Testis (tissue), 3 donors: Measurements from ENCODE around the gene SYNM. TPM values are rescaled to one million over a fixed set of nuclear protein-coding genes. Genes with fewer than 3 reads are reported as not detected.

Experiments
- DNase-seq: peaks from one replicate; pipeline ENCODE4 v3.0.0-alpha.2; 2019
- H3K27ac ChIP-seq, 2 donors: fragments of 200-600 bp; sonication (generic); one replicate each; pipeline ENCODE4 v1.5.1; 2019
- H3K27me3 ChIP-seq: fragments of 200-600 bp; sonication (generic); one replicate; pipeline ENCODE4 v1.5.1; 2019
- H3K36me3 ChIP-seq: fragments of 200-600 bp; sonication (generic); one replicate; pipeline ENCODE4 v1.5.1; 2017; ENCODE audit warnings: low read depth; ENCODE audit errors: missing control alignments
- H3K4me1 ChIP-seq: fragments of 200-600 bp; sonication (generic); one replicate; pipeline ENCODE4 v1.5.1; 2019
- H3K4me3 ChIP-seq, 2 donors: fragments of 200-600 bp; sonication (generic); one replicate each; pipeline ENCODE4 v1.5.1; 2017 to 2019
- H3K9me3 ChIP-seq: fragments of 200-600 bp; sonication (generic); one replicate; pipeline ENCODE4 v1.5.1; 2017
- POLR2A ChIP-seq: fragments of 450-650 bp; IDR thresholded peaks from one replicate; pipeline ENCODE4 v1.6.1; 2017; ENCODE audit warnings: antibody characterized with exemption, mild to moderate bottlenecking, moderate library complexity
- WGBS, 2 donors: methylation state at CpG; one replicate each; pipeline ENCODE4 v1.1.5; 2018; 5-methylcytosine and 5-hydroxymethylcytosine counted together
- intact Hi-C: fragments of 100-400 bp; cut with DNase I; formaldehyde crosslinking; loops from one replicate; pipeline ENCODE4 v1.15.1; 2023; ENCODE audit warnings: low total_unique reads
- polyA plus RNA-seq: library from polyadenylated mRNA; stranded (reverse); fragments of 350-450 nt; fragmentation: Illumina TruSeq; extraction: RNeasy Lipid Tissue Mini Kit (QIAGEN cat#74804); gene quantifications from one replicate; pipeline ENCODE4 v1.2.3, GENCODE V29; 2014; ENCODE audit warnings: low read depth, low replicate concordance; ENCODE audit not compliant: insufficient read depth
- total RNA-seq, 2 donors: library from RNA; depleted of rRNA; stranded (reverse); fragments of >200 nt; gene quantifications; one replicate each; pipeline ENCODE4 v1.2.3, GENCODE V29; 2016
- TF ChIP-seq, protein P1 (sequence below), 3 experiments: fragments of 450-650 bp in 2 of 3; fragments of 200-600 bp in 1 of 3; sonication (generic) in 1 of 3; IDR thresholded peaks; one replicate each; pipeline ENCODE4 v1.5.1; 2016 to 2019; ENCODE audit warnings: antibody characterized with exemption in 3 of 3, mild to moderate bottlenecking in 2 of 3, moderate library complexity in 1 of 3

The SYNM gene
- total and polyA plus RNA-seq, 3 donors from 2014 or later = 10.0 to 17.9 (median 11.1) TPM

DNA sequence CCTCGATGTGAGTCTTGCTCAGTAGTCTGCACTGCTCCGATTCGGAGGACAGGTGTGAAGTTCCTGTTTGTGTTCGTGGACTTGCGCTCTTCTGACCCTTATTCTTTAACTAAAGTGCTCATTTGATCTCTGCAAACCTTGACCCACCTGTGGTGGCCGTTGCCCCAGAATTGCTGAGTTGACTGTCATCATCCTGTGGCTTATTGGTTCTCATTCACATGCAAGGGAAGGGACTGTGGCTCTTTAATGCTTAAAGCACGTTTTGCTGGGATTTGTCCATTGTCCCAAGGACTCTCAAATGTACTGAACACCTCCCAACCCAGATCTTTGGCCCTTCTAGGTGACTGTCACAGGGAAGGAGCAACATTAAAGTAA lies 13.4 kb downstream of the SYNM start:
- no peak overlapping the region for H3K4me3 ChIP-seq
- no peak overlapping the region for H3K27ac ChIP-seq
- intact Hi-C loops = no loop called here
- H3K4me1 ChIP-seq = peaks cover under 1% of the 10 kb centered on the region
- DNase-seq = no peak
- 93 to 94% methylated on average over 7 of the region's 7 CpGs for WGBS, 2 donors
- H3K9me3 ChIP-seq = no peaks in the 10 kb centered on the region
- H3K27me3 ChIP-seq = no peaks in the 10 kb centered on the region
- TF ChIP-seq, protein P1, sequence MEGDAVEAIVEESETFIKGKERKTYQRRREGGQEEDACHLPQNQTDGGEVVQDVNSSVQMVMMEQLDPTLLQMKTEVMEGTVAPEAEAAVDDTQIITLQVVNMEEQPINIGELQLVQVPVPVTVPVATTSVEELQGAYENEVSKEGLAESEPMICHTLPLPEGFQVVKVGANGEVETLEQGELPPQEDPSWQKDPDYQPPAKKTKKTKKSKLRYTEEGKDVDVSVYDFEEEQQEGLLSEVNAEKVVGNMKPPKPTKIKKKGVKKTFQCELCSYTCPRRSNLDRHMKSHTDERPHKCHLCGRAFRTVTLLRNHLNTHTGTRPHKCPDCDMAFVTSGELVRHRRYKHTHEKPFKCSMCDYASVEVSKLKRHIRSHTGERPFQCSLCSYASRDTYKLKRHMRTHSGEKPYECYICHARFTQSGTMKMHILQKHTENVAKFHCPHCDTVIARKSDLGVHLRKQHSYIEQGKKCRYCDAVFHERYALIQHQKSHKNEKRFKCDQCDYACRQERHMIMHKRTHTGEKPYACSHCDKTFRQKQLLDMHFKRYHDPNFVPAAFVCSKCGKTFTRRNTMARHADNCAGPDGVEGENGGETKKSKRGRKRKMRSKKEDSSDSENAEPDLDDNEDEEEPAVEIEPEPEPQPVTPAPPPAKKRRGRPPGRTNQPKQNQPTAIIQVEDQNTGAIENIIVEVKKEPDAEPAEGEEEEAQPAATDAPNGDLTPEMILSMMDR (IDR thresholded peaks at IDR 0.05) = no peak
- TF ChIP-seq POLR2A = no peak
- no peaks in the 10 kb centered on the region for H3K36me3 ChIP-seq

DNA sequence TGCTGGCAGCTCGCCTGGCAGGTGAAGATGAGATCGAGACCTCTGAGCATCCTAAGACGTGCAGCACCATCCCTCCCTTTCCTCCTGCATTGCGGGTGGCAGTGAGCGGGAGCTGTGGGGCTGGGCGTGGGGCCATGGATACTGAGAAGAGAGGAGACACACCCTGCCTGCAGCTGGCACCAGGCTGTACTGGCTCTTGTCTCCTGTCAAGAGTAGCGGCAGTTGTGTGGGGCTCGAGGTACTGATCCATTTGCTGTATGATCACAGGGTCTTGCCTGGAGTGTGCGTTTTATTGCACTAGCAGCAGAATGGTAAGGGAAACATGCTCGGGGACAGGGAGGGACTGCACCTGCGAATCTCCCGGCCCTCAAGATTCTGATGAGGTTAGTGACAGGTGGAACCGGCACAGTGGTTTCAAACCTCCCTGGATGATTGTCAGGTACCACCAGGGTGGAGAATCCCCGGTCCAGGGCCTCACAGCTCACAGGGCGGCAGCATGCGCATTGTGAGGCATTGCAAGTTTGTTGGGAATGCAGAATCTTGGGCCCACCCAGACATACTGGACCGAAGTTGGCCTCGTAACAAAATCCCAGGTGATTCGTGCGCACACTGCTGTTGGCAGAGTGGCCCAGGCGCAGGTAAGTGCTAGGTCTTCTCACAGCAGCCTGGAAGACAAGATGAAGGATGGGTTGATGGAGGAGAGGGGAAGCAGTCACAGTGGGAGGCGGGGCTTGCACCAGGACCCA lies 14.1 kb downstream of the SYNM start:
- H3K4me3 ChIP-seq = no peak overlapping the region
- peaks cover 8% of the 10 kb centered on the region for H3K4me1 ChIP-seq
- no peak overlapping the region for H3K27ac ChIP-seq

GRCh38 chr15:99120050-99120777 lies 15.3 kb downstream of the SYNM start:
- no peaks in the 10 kb centered on the region for H3K9me3 ChIP-seq
- H3K36me3 ChIP-seq = no peaks in the 10 kb centered on the region
- no peak overlapping the region for H3K4me3 ChIP-seq
- H3K27ac ChIP-seq = no peak overlapping the region
- intact Hi-C loops = no loop called here
- H3K4me1 ChIP-seq = peaks cover 14% of the 10 kb centered on the region
- no peak for DNase-seq
- H3K27me3 ChIP-seq = no peaks in the 10 kb centered on the region
- TF ChIP-seq POLR2A = no peak
- TF ChIP-seq, protein P1 (IDR thresholded peaks at IDR 0.05) = no peak
- WGBS, 2 donors = 88% methylated on average over 8 to 12 of the region's 12 CpGs

More for the DNA sequence above, 14.1 kb downstream of the SYNM start:
- no peaks in the 10 kb centered on the region for H3K36me3 ChIP-seq
- 94 to 95% methylated on average over 21 to 22 of the region's 22 CpGs for WGBS, 2 donors
- H3K27me3 ChIP-seq = no peaks in the 10 kb centered on the region
- no peak for DNase-seq
- no peak for TF ChIP-seq POLR2A
- intact Hi-C loops = no loop called here
- no peaks in the 10 kb centered on the region for H3K9me3 ChIP-seq

- no peak for DNase-seq
- 91 to 96% methylated on average over 8 to 10 of the region's 10 CpGs for WGBS, 2 donors
- Histone ChIP-seq H3K27me3 (no peaks in the 10 kb centered on the region), H3K36me3 (no peaks in the 10 kb centered on the region), H3K9me3 (no peaks in the 10 kb centered on the region), H3K4me3 (no peak overlapping the region), H3K27ac (no peak overlapping the region), H3K4me1 (peaks cover 14% of the 10 kb centered on the region)
- TF ChIP-seq POLR2A = no peak
- intact Hi-C loops = no loop called here
Measured at GRCh38 chr15:99121207-99121606, 16.3 kb downstream of the SYNM start.

GRCh38 chr15:99121691-99122410 lies 17.0 kb downstream of the SYNM start:
- TF ChIP-seq, protein P1 (IDR thresholded peaks at IDR 0.05) = no peak
- TF ChIP-seq POLR2A = no peak
- peaks cover 14% of the 10 kb centered on the region for H3K4me1 ChIP-seq
- intact Hi-C loops = no loop called here

More at GRCh38 chr15:99121691-99122410, 17.0 kb downstream of the SYNM start:
- DNase-seq = no peak
- 74 to 83% methylated on average over 8 of the region's 8 CpGs for WGBS, 2 donors
- no peaks in the 10 kb centered on the region for H3K9me3 ChIP-seq
- no peak overlapping the region for H3K4me3 ChIP-seq
- H3K27me3 ChIP-seq = no peaks in the 10 kb centered on the region
- no peaks in the 10 kb centered on the region for H3K36me3 ChIP-seq
- no peak overlapping the region for H3K27ac ChIP-seq
